ENCODE measurements around the gene AGAP3. TPM values are rescaled to one million over a fixed set of nuclear protein-coding genes. Genes with fewer than 3 reads are reported as not detected.

Gene AGAP3
- total RNA-seq, 1 experiment from 2014 or later, result 115 TPM

DNA sequence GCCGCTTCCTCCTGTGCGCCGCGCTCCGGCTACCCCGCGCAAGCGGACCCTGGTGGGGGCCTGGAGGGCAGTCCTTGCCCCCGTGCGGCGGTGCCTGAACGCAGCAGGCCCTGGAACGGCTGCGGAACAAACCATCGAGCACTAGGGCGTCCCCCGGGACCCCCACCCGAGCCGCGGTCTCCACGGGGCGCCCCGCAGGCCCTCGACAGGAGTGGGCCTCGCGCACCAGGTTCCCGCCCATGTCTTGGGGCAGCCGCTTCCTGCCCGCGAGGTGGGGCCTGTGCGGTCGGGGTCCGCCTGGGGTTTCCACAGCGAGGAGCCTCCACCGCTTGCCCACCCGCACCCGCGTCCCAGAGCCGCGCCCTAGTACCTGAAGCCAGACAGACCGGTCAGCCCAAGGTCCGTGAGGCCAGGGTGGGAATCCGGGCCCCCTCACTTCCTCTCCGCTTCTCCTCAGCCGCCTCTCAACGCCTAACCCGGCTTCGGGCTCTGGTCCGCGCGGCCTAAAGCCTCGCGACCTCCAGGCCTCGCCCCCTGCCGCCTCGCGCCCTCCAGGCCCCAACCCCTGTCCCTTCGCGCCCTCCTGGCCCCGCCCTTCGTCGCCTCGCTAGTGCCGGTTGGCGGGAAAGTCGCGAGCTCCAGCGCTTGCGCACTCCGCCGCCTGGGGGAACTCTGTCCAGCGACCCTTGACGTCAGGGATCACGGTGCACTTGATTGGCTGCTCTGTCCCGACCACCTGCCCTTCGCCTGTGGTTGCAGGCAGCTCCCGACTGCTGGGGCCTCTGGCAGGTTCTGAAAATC is 88.2 kb downstream of the AGAP3 start:
- no peak for TF ChIP-seq EZH2 (IDR thresholded peaks at IDR 0.05; ENCODE audit: borderline replicate concordance, low read depth, low read length, poor library complexity, severe bottlenecking)
- TF ChIP-seq, protein P1, sequence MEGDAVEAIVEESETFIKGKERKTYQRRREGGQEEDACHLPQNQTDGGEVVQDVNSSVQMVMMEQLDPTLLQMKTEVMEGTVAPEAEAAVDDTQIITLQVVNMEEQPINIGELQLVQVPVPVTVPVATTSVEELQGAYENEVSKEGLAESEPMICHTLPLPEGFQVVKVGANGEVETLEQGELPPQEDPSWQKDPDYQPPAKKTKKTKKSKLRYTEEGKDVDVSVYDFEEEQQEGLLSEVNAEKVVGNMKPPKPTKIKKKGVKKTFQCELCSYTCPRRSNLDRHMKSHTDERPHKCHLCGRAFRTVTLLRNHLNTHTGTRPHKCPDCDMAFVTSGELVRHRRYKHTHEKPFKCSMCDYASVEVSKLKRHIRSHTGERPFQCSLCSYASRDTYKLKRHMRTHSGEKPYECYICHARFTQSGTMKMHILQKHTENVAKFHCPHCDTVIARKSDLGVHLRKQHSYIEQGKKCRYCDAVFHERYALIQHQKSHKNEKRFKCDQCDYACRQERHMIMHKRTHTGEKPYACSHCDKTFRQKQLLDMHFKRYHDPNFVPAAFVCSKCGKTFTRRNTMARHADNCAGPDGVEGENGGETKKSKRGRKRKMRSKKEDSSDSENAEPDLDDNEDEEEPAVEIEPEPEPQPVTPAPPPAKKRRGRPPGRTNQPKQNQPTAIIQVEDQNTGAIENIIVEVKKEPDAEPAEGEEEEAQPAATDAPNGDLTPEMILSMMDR (conservative IDR thresholded peaks at IDR 0.05; ENCODE audit: low read depth, low read length), result no peak
- intact Hi-C loops (cut with micrococcal nuclease; ENCODE audit: unreplicated experiment), result no loop called here
- H3K27ac ChIP-seq (ENCODE audit: low read depth, low read length, poor library complexity, severe bottlenecking), result no peak overlapping the region
- peaks cover 8% of the 10 kb centered on the region for H3K27me3 ChIP-seq (replicated peaks; ENCODE audit: insufficient read depth, low read depth, low read length, poor library complexity)
- ChIA-PET CTCF (interaction anchor here (0.9 kb wide), 1 partner anchor 51 kb away, joined by 3 read pairs; no protein-coding TSS in a partner anchor), POLR2A (ENCODE audit: low non-redundant PET) (no interaction called here)
- no peaks in the 10 kb centered on the region for H3K4me1 ChIP-seq (ENCODE audit: insufficient read depth, low read length, poor library complexity, severe bottlenecking)
- DNase-seq (ENCODE audit: low spot score), result no peak
- H3K36me3 ChIP-seq (ENCODE audit: insufficient read depth, low read length, poor library complexity, severe bottlenecking), result no peaks in the 10 kb centered on the region
- no TSS peak for BruUV-seq (replicated peaks)
- H3K4me3 ChIP-seq (ENCODE audit: low read depth, low read length, poor library complexity, severe bottlenecking), result no peak overlapping the region
- no peaks in the 10 kb centered on the region for H3K9me3 ChIP-seq (ENCODE audit: low read depth, low read length, poor library complexity, severe bottlenecking)

DNA sequence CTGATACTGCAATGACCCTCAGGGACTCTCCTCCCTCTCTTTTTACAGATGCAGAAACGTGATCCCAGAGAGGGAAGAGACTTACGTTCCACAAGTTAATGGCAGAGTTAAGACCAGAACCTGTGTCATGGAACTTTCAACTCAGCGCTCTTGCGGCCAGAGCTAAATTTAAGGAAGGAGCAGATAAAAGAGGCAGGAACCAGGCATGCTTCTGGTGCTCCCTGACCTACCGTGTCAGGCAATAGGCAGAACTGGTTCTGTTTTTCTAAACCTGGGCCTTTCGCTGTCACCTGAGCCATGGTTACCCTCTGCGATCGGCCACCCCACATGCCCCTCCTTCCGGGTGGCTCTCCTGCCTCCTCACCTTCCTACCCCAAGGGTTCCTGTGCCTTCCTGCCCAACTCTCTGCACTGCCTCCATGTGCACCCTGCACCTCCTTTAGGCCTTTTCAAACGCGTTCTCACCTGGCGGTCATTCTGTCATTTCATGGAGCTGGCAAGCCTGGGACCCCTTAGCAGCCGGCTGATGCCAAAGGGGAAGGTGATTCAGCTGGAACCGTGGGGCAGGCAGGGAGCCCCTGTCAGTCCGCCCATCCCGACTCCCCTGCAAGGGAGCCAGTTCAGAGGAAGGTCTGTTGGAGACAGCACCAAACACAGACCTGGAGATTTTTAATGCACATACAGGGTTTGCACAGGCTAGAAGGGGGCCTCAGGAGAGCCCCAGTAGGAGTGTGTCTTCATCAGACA is 88.9 kb downstream of the AGAP3 start:
- H3K36me3 ChIP-seq (ENCODE audit: insufficient read depth, low read length, poor library complexity, severe bottlenecking), result no peaks in the 10 kb centered on the region
- DNase-seq (ENCODE audit: low spot score), result no peak
- intact Hi-C loops (cut with micrococcal nuclease; ENCODE audit: unreplicated experiment), result no loop called here
- CTCF ChIA-PET, result interaction anchor here (0.9 kb wide), 1 partner anchor 51 kb away, joined by 3 read pairs; no protein-coding TSS in a partner anchor
- no peaks in the 10 kb centered on the region for H3K9me3 ChIP-seq (ENCODE audit: low read depth, low read length, poor library complexity, severe bottlenecking)
- POLR2A ChIA-PET (ENCODE audit: low non-redundant PET), result no interaction called here
- H3K4me3 ChIP-seq (ENCODE audit: low read depth, low read length, poor library complexity, severe bottlenecking), result no peak overlapping the region
- no peak overlapping the region for H3K27ac ChIP-seq (ENCODE audit: low read depth, low read length, poor library complexity, severe bottlenecking)
- no TSS peak for BruUV-seq (replicated peaks)
- H3K27me3 ChIP-seq (replicated peaks; ENCODE audit: insufficient read depth, low read depth, low read length, poor library complexity), result peaks cover under 1% of the 10 kb centered on the region
- no peak for TF ChIP-seq EZH2 (IDR thresholded peaks at IDR 0.05; ENCODE audit: borderline replicate concordance, low read depth, low read length, poor library complexity, severe bottlenecking)
- TF ChIP-seq, protein P1 (conservative IDR thresholded peaks at IDR 0.05; ENCODE audit: low read depth, low read length), result no peak
- H3K4me1 ChIP-seq (ENCODE audit: insufficient read depth, low read length, poor library complexity, severe bottlenecking), result no peaks in the 10 kb centered on the region

DNA sequence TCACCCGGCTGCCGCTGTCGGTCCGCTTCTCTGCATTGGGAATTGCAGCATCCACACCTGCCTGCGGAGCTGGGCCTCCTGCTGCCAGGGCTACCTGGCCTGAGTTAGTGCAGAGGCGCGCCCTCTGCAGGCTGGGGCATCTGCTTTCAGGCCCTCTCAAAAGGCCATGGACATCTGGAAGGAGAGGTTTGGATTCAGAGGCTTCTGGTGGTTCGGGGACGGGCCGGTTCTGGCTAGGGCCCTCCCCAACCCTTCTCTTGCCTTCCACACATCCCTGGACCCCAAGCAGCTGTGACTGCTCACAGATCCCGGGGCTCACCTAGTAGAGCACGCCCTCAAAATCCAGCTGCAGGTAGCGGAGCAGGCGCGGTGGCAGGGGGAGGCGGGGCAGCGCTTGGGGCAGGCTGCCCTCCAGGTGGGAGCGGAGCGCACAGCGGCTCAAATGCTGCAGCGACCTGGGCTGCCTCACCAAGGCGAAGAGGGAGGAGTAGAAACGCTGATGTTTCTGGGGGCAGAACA is 89.6 kb downstream of the AGAP3 start:
- CTCF ChIA-PET, result no interaction called here
- no peak for DNase-seq (ENCODE audit: low spot score)
- Histone ChIP-seq H3K27me3 (replicated peaks; ENCODE audit: insufficient read depth, low read depth, low read length, poor library complexity) (no peaks in the 10 kb centered on the region), H3K4me3 (ENCODE audit: low read depth, low read length, poor library complexity, severe bottlenecking) (no peak overlapping the region), H3K4me1 (ENCODE audit: insufficient read depth, low read length, poor library complexity, severe bottlenecking) (no peaks in the 10 kb centered on the region), H3K36me3 (ENCODE audit: insufficient read depth, low read length, poor library complexity, severe bottlenecking) (no peaks in the 10 kb centered on the region), H3K9me3 (ENCODE audit: low read depth, low read length, poor library complexity, severe bottlenecking) (no peaks in the 10 kb centered on the region), H3K27ac (ENCODE audit: low read depth, low read length, poor library complexity, severe bottlenecking) (no peak overlapping the region)
- POLR2A ChIA-PET (ENCODE audit: low non-redundant PET), result no interaction called here
- BruUV-seq (replicated peaks), result no TSS peak
- intact Hi-C loops (cut with micrococcal nuclease; ENCODE audit: unreplicated experiment), result no loop called here
- TF ChIP-seq, protein P1 (conservative IDR thresholded peaks at IDR 0.05; ENCODE audit: low read depth, low read length), result no peak
- TF ChIP-seq EZH2 (IDR thresholded peaks at IDR 0.05; ENCODE audit: borderline replicate concordance, low read depth, low read length, poor library complexity, severe bottlenecking), result no peak
